Measurements from ENCODE around the gene MYBL2.
A peak's percentile ranks its signal among the peaks of the same experiment; 100 is the strongest.

The MYBL2 gene

GRCh38 chr20:43700627-43701026 lies 33.7 kb downstream of the MYBL2 start:
- Mint-ChIP-seq H3K27me3 (no peaks in the 10 kb centered on the region), H3K9me3 (no peaks in the 10 kb centered on the region), H3K27ac (peak overlapping the region; percentile 46 to 94), H3K4me1 (peaks cover 16% of the 10 kb centered on the region), H3K4me3 (no peak overlapping the region)
- no peak for DNase-seq
- no peak for ATAC-seq

- Mint-ChIP-seq H3K27ac (no peak overlapping the region), H3K27me3 (no peaks in the 10 kb centered on the region), H3K4me3 (no peak overlapping the region), H3K9me3 (no peaks in the 10 kb centered on the region), H3K4me1 (peaks cover 16% of the 10 kb centered on the region)
- no peak for DNase-seq
- no peak for ATAC-seq
Observed at GRCh38 chr20:43702502-43702901, 35.6 kb downstream of the MYBL2 start.

GRCh38 chr20:43710370-43711044 lies 43.6 kb downstream of the MYBL2 start:
- Mint-ChIP-seq H3K27me3 (no peaks in the 10 kb centered on the region), H3K27ac (no peak overlapping the region), H3K9me3 (no peaks in the 10 kb centered on the region), H3K4me3 (no peak overlapping the region), H3K4me1 (peaks cover 5% of the 10 kb centered on the region)
- DNase-seq: no peak
- ATAC-seq: no peak

- Mint-ChIP-seq H3K4me3 (no peak overlapping the region), H3K4me1 (peaks cover 5% of the 10 kb centered on the region), H3K9me3 (no peaks in the 10 kb centered on the region), H3K27me3 (no peaks in the 10 kb centered on the region), H3K27ac (peak overlapping the region in 1 of 2 donors; percentile 57)
- no peak for ATAC-seq
- DNase-seq: no peak
Observed at GRCh38 chr20:43711098-43711654, 44.3 kb downstream of the MYBL2 start.

- DNase-seq (no peak), ATAC-seq (no peak)
- Mint-ChIP-seq H3K27ac (no peak overlapping the region), H3K9me3 (peaks cover 0 to 11% of the 10 kb centered on the region in 2 donors), H3K4me1 (peaks cover 34% of the 10 kb centered on the region), H3K4me3 (no peak overlapping the region), H3K27me3 (no peaks in the 10 kb centered on the region)
Observed at GRCh38 chr20:43715044-43715443, 48.1 kb downstream of the MYBL2 start.

- H3K9me3 Mint-ChIP-seq: peaks cover 0 to 14% of the 10 kb centered on the region in 2 donors
- peaks cover 39% of the 10 kb centered on the region for H3K4me1 Mint-ChIP-seq
- peak overlapping the region in 1 of 2 donors; percentile 73 for H3K27ac Mint-ChIP-seq
- H3K27me3 Mint-ChIP-seq: no peaks in the 10 kb centered on the region
- no peak overlapping the region for H3K4me3 Mint-ChIP-seq
- DNase-seq (no peak), ATAC-seq (no peak)
Observed at GRCh38 chr20:43715511-43715910, 48.6 kb downstream of the MYBL2 start.

GRCh38 chr20:43716123-43716522 lies 49.2 kb downstream of the MYBL2 start:
- H3K4me1 Mint-ChIP-seq: peaks cover 43% of the 10 kb centered on the region
- H3K4me3 Mint-ChIP-seq: no peak overlapping the region
- peak overlapping the region in 1 of 2 donors; percentile 75 for H3K27ac Mint-ChIP-seq
- no peaks in the 10 kb centered on the region for H3K27me3 Mint-ChIP-seq
- ATAC-seq (no peak), DNase-seq (no peak)
- peaks cover 0 to 14% of the 10 kb centered on the region in 2 donors for H3K9me3 Mint-ChIP-seq

- Mint-ChIP-seq H3K4me1 (peaks cover 52% of the 10 kb centered on the region), H3K27me3 (no peaks in the 10 kb centered on the region), H3K9me3 (peaks cover 0 to 14% of the 10 kb centered on the region in 2 donors), H3K4me3 (no peak overlapping the region), H3K27ac (peak overlapping the region in 1 of 2 donors; percentile 89)
- DNase-seq (no peak), ATAC-seq (no peak)
Observed at GRCh38 chr20:43716757-43717615, 50.1 kb downstream of the MYBL2 start.

GRCh38 chr20:43717616-43717995 lies 50.7 kb downstream of the MYBL2 start:
- peaks cover 0 to 14% of the 10 kb centered on the region in 2 donors for H3K9me3 Mint-ChIP-seq
- DNase-seq (no peak), ATAC-seq (no peak)
- peaks cover 57% of the 10 kb centered on the region for H3K4me1 Mint-ChIP-seq
- H3K27ac Mint-ChIP-seq: no peak overlapping the region
- no peaks in the 10 kb centered on the region for H3K27me3 Mint-ChIP-seq
- H3K4me3 Mint-ChIP-seq: no peak overlapping the region

- Mint-ChIP-seq H3K27me3 (no peaks in the 10 kb centered on the region), H3K4me1 (peaks cover 76% of the 10 kb centered on the region), H3K27ac (peak overlapping the region in 1 of 2 donors; percentile 68), H3K9me3 (peaks cover 0 to 14% of the 10 kb centered on the region in 2 donors), H3K4me3 (no peak overlapping the region)
- no peak for DNase-seq
- no peak for ATAC-seq
Observed at GRCh38 chr20:43720007-43720406, 53.1 kb downstream of the MYBL2 start.

- DNase-seq (no peak), ATAC-seq (no peak)
- H3K9me3 Mint-ChIP-seq: peaks cover 0 to 14% of the 10 kb centered on the region in 2 donors
- H3K27ac Mint-ChIP-seq: peak overlapping the region in 1 of 2 donors; percentile 12
- no peak overlapping the region for H3K4me3 Mint-ChIP-seq
- peaks cover 76% of the 10 kb centered on the region for H3K4me1 Mint-ChIP-seq
- no peaks in the 10 kb centered on the region for H3K27me3 Mint-ChIP-seq
Observed at GRCh38 chr20:43721097-43721428, 54.1 kb downstream of the MYBL2 start.

- Mint-ChIP-seq H3K27ac (peak overlapping the region; percentile 12 to 87), H3K9me3 (peaks cover 0 to 14% of the 10 kb centered on the region in 2 donors), H3K4me3 (peak overlapping the region; percentile 65 to 83), H3K27me3 (no peaks in the 10 kb centered on the region), H3K4me1 (peaks cover 72% of the 10 kb centered on the region)
- peak; percentile 76 for ATAC-seq
- DNase-seq: no peak
Observed at GRCh38 chr20:43721429-43722152, 54.7 kb downstream of the MYBL2 start.

- ATAC-seq: peak; percentile 75
- peak overlapping the region; percentile 65 to 83 for H3K4me3 Mint-ChIP-seq
- DNase-seq: peak; percentile 30 to 37
- H3K27me3 Mint-ChIP-seq: no peaks in the 10 kb centered on the region
- H3K4me1 Mint-ChIP-seq: peaks cover 67% of the 10 kb centered on the region
- peaks cover 0 to 14% of the 10 kb centered on the region in 2 donors for H3K9me3 Mint-ChIP-seq
- peak overlapping the region in 1 of 2 donors; percentile 87 for H3K27ac Mint-ChIP-seq
Observed at GRCh38 chr20:43722153-43722505, 55.2 kb downstream of the MYBL2 start.

GRCh38 chr20:43723186-43723585 lies 56.3 kb downstream of the MYBL2 start:
- Mint-ChIP-seq H3K9me3 (peaks cover 2 to 14% of the 10 kb centered on the region in 2 donors), H3K27me3 (no peaks in the 10 kb centered on the region), H3K27ac (no peak overlapping the region), H3K4me1 (peaks cover 59% of the 10 kb centered on the region), H3K4me3 (no peak overlapping the region)
- ATAC-seq (no peak), DNase-seq (no peak)

GRCh38 chr20:43723735-43724134 lies 56.8 kb downstream of the MYBL2 start:
- ATAC-seq (no peak), DNase-seq (no peak)
- H3K27ac Mint-ChIP-seq: no peak overlapping the region
- peaks cover 61% of the 10 kb centered on the region for H3K4me1 Mint-ChIP-seq
- peak overlapping the region in 1 of 2 donors; percentile 12 for H3K4me3 Mint-ChIP-seq
- H3K27me3 Mint-ChIP-seq: no peaks in the 10 kb centered on the region
- H3K9me3 Mint-ChIP-seq: peaks cover 8 to 20% of the 10 kb centered on the region in 2 donors

All from stimulated activated naive CD8-positive, alpha-beta T cell treated with anti-CD3 and anti-CD28 coated beads, Interleukin-15, amount 100 ng/mL, for 72 hours (primary cell).